GM12878 (cell line): Measurements from ENCODE around the gene TCF7.

Experiments
- CTCF ChIP-seq, 3 experiments: IDR thresholded peaks in 2 of 3; conservative IDR thresholded peaks in 1 of 3; 2 replicates each; pipeline ENCODE4 v1.5.1; 2011; ENCODE audit warnings: low read depth in 3 of 3, low read length in 3 of 3, mild to moderate bottlenecking in 3 of 3, control low read depth in 2 of 3, moderate library complexity in 2 of 3, inconsistent platforms in 1 of 3, mixed read lengths in 1 of 3; ENCODE audit not compliant: control insufficient read depth in 2 of 3, insufficient read depth in 1 of 3; ENCODE audit errors: extremely low read depth in 1 of 3
- HDGF ChIP-seq: fragments of 450-650 bp; IDR thresholded peaks from 2 replicates; pipeline ENCODE4 v1.6.1; 2016; ENCODE audit warnings: antibody characterized with exemption
- MXI1 ChIP-seq: fragments of 150-350 bp; IDR thresholded peaks from 2 replicates; pipeline ENCODE4 v1.6.1; 2011; ENCODE audit warnings: low read depth, mild to moderate bottlenecking, inconsistent platforms, low read length, improper control_type of control experiment
- SMAD1 ChIP-seq: fragments of 450-650 bp; IDR thresholded peaks from 2 replicates; pipeline ENCODE4 v1.6.1; 2018; ENCODE audit warnings: mild to moderate bottlenecking, low read depth; ENCODE audit not compliant: partially characterized antibody
- TAF1 ChIP-seq: IDR thresholded peaks from 2 replicates; pipeline ENCODE4 v1.6.1; 2011; ENCODE audit warnings: mild to moderate bottlenecking, low read depth, low read length, borderline replicate concordance
- ZNF274 ChIP-seq: IDR thresholded peaks from one replicate; pipeline ENCODE4 v1.8.0; 2011; ENCODE audit not compliant: insufficient read length, insufficient read depth
- ZNF622 ChIP-seq: fragments of 450-650 bp; IDR thresholded peaks from 2 replicates; pipeline ENCODE4 v1.6.1; 2017; ENCODE audit warnings: mild to moderate bottlenecking, inconsistent platforms
- TF ChIP-seq, protein P1 (sequence below): IDR thresholded peaks from 2 replicates; pipeline ENCODE4 v1.6.1; 2011; ENCODE audit warnings: borderline replicate concordance, low read depth, mild to moderate bottlenecking, moderate library complexity, low read length; ENCODE audit not compliant: insufficient read depth, poor library complexity, severe bottlenecking

- TF ChIP-seq ZNF274 = no peak
- TF ChIP-seq ZNF622 = no peak
- no peak for TF ChIP-seq MXI1
- no peak for TF ChIP-seq CTCF (IDR thresholded peaks at IDR 0.05 in 2 of 3, conservative IDR thresholded peaks at IDR 0.05 in 1 of 3; ENCODE audit: control insufficient read depth in 2 of 3, extremely low read depth in 1 of 3, insufficient read depth in 1 of 3, low read depth in 3 of 3, low read length in 3 of 3)
- TF ChIP-seq, protein P1, sequence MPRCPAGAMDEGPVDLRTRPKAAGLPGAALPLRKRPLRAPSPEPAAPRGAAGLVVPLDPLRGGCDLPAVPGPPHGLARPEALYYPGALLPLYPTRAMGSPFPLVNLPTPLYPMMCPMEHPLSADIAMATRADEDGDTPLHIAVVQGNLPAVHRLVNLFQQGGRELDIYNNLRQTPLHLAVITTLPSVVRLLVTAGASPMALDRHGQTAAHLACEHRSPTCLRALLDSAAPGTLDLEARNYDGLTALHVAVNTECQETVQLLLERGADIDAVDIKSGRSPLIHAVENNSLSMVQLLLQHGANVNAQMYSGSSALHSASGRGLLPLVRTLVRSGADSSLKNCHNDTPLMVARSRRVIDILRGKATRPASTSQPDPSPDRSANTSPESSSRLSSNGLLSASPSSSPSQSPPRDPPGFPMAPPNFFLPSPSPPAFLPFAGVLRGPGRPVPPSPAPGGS = no peak
- no peak for TF ChIP-seq HDGF
- no peak for TF ChIP-seq TAF1
- TF ChIP-seq SMAD1 = no peak
These were observed 5.2 kb downstream of the TCF7 start for GRCh38 chr5:134119720-134120119.
